ENCODE measurements around the gene MISFA.

The MISFA gene

DNA sequence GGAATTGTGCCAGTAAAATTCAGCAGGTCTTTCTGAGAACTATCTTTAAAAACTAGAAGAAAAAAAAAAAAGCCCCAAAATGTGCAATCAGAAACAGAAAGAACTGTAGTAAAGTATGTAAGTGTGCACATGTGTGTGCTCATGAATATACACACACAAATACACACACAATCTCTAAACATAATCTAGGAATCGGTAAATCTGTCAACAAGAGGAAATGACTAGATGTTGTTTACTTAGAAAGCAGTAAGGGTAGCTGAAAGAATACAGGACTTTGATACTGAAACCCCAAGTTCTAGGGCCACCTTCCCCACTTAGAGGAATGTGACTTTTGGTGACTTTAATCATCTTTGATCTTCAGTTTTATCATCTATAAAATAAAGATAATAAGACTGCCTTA is 24.2 kb upstream of the MISFA start:
- TF ChIP-seq, protein P1, sequence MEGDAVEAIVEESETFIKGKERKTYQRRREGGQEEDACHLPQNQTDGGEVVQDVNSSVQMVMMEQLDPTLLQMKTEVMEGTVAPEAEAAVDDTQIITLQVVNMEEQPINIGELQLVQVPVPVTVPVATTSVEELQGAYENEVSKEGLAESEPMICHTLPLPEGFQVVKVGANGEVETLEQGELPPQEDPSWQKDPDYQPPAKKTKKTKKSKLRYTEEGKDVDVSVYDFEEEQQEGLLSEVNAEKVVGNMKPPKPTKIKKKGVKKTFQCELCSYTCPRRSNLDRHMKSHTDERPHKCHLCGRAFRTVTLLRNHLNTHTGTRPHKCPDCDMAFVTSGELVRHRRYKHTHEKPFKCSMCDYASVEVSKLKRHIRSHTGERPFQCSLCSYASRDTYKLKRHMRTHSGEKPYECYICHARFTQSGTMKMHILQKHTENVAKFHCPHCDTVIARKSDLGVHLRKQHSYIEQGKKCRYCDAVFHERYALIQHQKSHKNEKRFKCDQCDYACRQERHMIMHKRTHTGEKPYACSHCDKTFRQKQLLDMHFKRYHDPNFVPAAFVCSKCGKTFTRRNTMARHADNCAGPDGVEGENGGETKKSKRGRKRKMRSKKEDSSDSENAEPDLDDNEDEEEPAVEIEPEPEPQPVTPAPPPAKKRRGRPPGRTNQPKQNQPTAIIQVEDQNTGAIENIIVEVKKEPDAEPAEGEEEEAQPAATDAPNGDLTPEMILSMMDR (IDR thresholded peaks at IDR 0.05), result no peak
- no peaks in the 10 kb centered on the region for H3K9me3 ChIP-seq
- H3K4me1 ChIP-seq, result no peaks in the 10 kb centered on the region
- no peaks in the 10 kb centered on the region for H3K27me3 ChIP-seq
- no peak overlapping the region for H3K4me3 ChIP-seq
- H3K27ac ChIP-seq, result no peak overlapping the region
- DNase-seq, result no peak
- peaks cover 29 to 85% (median 63%) of the 10 kb centered on the region in 3 donors for H3K36me3 ChIP-seq
- intact Hi-C loops (cut with DNase I; ENCODE audit: low total_unique reads), result no loop called here

DNA sequence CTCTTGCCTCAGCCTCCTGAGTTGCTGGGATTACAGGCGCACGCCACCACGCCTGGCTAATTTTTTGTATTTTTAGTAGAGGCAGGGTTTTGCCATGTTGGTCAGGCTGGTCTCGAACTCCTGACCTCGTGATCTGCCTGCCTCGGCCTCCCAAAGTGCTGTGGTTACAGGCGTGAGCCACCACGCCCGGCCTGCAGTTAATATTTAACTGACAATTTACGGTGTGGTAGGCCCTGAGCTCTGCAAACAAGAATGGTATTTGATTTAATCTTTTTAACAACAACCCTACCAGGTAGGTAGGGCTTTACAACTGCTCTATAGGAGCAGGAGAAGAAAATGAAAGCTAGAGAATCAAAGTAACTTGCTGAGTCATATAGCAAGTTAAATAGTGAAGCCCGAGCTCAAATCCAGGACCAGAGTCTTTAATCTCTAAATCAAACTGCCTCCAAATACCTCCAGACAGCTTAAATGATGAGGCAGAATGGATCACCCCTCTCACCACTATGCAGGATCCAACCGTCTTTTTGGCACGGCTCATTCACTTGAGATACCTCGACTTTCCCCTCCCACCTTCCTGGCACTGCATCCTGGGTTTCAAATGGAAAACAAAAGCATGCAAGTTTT is 20.5 kb upstream of the MISFA start:
- DNase-seq, result no peak
- Histone ChIP-seq H3K4me1 (no peaks in the 10 kb centered on the region), H3K36me3 (peaks cover 17 to 50% (median 39%) of the 10 kb centered on the region in 3 donors), H3K27ac (no peak overlapping the region), H3K27me3 (no peaks in the 10 kb centered on the region), H3K9me3 (no peaks in the 10 kb centered on the region), H3K4me3 (no peak overlapping the region)
- TF ChIP-seq, protein P1 (IDR thresholded peaks at IDR 0.05), result no peak
- intact Hi-C loops (cut with DNase I; ENCODE audit: low total_unique reads), result no loop called here

DNA sequence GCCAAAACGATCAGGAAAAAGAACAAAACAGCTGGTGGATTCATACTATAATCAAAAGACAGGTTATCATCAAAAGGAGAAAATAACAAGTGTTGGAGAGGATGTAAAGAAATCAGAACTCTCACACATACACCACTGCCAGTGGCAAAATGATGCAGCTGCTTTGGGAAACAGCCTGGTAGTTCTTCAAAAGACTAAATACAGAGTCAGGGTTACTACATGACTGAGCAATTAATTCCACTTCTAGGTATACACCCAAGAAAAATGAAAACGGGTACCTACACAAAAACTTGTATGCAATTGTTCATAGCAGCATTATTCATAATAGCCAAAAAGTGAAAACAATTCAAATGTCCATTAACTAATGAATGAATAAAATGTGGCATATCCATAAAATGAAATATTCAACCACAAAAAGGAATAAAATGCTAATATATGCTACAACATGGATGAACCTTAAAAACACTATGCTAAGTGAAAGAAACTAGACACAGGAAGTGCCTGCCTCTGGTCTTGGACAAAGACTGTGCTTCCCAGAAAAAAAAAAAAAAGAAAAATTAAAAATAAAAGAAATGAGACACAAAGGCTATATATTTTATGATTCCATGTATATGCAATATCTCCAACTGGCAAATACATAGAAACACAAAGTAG is 19.3 kb upstream of the MISFA start:
- H3K9me3 ChIP-seq, result no peaks in the 10 kb centered on the region
- TF ChIP-seq, protein P1 (IDR thresholded peaks at IDR 0.05), result no peak
- no peaks in the 10 kb centered on the region for H3K27me3 ChIP-seq
- H3K4me3 ChIP-seq, result no peak overlapping the region
- no peaks in the 10 kb centered on the region for H3K4me1 ChIP-seq
- no peak for DNase-seq
- no peak overlapping the region for H3K27ac ChIP-seq
- intact Hi-C loops (cut with DNase I; ENCODE audit: low total_unique reads), result loop anchor here (10.0 kb wide), 1 partner anchor 55 kb away; the partner anchor contains the start of gene SPTY2D1
- H3K36me3 ChIP-seq, result peaks cover 6 to 38% (median 28%) of the 10 kb centered on the region in 3 donors

DNA sequence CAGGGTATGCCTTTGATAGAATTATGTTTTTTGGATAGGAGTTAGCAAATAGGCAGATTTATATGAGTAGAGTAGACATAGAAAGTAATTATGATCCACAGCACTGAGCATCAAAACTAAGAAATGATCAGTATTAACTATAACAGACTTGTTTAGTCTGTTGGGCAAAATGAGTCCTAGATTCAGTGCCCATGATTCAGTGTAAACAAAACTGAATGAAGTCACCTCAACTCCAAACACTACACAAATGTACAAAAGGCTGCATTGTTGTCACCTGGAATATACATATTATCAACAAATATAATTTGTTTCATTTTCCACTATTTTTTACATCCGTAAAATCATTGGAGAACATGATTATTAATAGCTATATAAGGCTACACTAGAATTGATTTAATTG is 17.8 kb upstream of the MISFA start:
- no peaks in the 10 kb centered on the region for H3K27me3 ChIP-seq

DNA sequence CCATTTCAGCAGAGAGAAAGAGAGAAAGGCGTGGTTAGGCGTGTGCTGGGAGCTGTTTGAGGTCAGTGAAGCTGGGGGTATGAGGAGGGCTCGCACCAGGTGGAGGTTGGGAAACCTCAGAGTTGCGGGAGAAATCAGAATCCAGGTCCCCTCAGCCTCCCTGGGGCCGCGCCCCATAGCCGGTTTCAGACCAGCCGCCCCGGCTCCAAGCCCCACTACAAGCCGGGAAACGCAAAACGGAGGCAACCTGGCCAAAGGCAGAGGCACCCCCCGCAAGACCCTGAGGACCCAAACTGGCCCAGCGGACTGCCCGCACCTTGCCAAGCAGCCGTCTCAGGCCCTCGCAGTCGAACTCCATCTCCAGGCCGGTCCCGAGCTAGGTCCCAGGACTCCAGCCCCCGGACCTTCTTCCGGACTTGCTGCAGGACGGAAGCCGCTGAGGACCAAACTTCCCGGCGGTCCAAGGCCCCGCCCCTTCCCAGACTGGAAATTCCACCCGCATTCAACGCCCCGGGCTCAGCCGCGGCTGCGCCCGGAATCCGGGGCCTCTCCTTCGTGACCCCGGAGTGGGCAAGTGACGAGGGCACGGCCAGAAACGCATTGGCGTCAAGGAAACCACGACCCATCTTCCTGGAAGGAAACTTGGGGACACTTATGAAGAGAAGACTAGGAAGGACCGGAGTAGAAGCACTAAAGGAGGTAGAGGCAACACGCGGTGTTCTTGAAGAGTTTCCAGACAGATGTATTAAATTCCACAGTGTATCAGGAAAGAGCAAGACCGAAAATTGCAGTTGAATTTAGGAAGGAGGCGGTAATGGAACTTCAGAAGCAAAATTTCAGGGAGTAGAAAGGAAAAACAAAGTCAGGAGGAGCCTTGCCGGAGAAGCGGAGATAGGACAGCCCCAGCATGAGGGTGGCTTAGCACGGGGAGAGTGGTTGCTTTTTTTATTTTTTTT is 11.0 kb upstream of the MISFA start, which contains the start of gene UEVLD:
Gene UEVLD, minus strand, starts transcription at position 438 of the 956 bp plus-strand sequence. Its CDS starts 80 bp downstream, at position 358.
- DNase-seq, result peak; percentile 87 to 94
- intact Hi-C loops (cut with DNase I; ENCODE audit: low total_unique reads), result loop anchor here (10.0 kb wide), 1 partner anchor 46 kb away; the partner anchor contains the start of gene SPTY2D1

More for the DNA sequence above, 17.8 kb upstream of the MISFA start:
- TF ChIP-seq, protein P1 (IDR thresholded peaks at IDR 0.05), result no peak
- Histone ChIP-seq H3K4me3 (no peak overlapping the region), H3K36me3 (peaks cover 0 to 24% (median 22%) of the 10 kb centered on the region in 3 donors), H3K9me3 (no peaks in the 10 kb centered on the region), H3K27ac (no peak overlapping the region), H3K4me1 (peaks cover 0 to 11% (median 5%) of the 10 kb centered on the region in 4 donors)
- no peak for DNase-seq
- intact Hi-C loops (cut with DNase I; ENCODE audit: low total_unique reads), result loop anchor here (10.0 kb wide), 1 partner anchor 53 kb away; the partner anchor contains the start of gene SPTY2D1

More for the DNA sequence above, 11.0 kb upstream of the MISFA start, which contains the start of gene UEVLD:
- H3K4me1 ChIP-seq, result peaks cover 0 to 42% (median 25%) of the 10 kb centered on the region in 4 donors
- H3K27me3 ChIP-seq, result no peaks in the 10 kb centered on the region
- no peaks in the 10 kb centered on the region for H3K36me3 ChIP-seq
- no peaks in the 10 kb centered on the region for H3K9me3 ChIP-seq
- peak within 1 kb of the TSS; percentile 66 to 67 for H3K4me3 ChIP-seq
- peak within 1 kb of the TSS; percentile 72 to 80 for H3K27ac ChIP-seq
- TF ChIP-seq, protein P1 (IDR thresholded peaks at IDR 0.05), result no peak

Data from tibial artery (tissue), 4 donors.